ENCODE results near the gene METRN. TPM values are rescaled to one million over a fixed set of nuclear protein-coding genes. Genes with fewer than 3 reads are reported as not detected.

METRN gene
- total RNA-seq, 1 donor from 2014 or later: 30.4 TPM

DNA sequence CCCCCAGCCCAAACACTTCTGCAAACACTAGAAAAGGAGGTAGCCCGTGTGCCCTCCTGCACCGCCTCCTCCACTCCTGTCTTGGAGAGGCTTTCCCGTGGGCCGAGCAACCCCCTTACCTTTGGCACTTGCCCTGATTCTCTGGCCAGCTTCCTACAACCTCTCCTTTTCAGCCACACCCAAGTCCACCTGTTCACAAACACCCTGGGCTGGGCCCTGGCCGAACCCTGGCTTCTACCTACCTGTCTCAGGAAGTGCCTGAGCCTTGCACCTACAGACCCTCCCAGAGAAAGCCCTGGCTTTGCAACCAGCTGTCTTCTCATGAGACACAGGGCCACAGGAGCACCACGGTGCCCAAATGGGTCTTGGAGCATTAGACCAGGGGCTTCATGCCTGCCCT lies 4.0 kb downstream of the METRN start:
- Histone ChIP-seq H3K27me3 (no peaks in the 10 kb centered on the region), H3K4me3 (no peak overlapping the region), H3K9me3 (no peaks in the 10 kb centered on the region), H3K4me1 (peaks cover 29% of the 10 kb centered on the region), H3K27ac (no peak overlapping the region), H3K36me3 (no peaks in the 10 kb centered on the region)
- intact Hi-C loops (cut with DNase I): loop anchor here (10.0 kb wide), 1 partner anchor 66 kb away; the partner anchor contains the start of genes CHTF18 and RPUSD1
- no peak for ATAC-seq
- TF ChIP-seq, protein P1, sequence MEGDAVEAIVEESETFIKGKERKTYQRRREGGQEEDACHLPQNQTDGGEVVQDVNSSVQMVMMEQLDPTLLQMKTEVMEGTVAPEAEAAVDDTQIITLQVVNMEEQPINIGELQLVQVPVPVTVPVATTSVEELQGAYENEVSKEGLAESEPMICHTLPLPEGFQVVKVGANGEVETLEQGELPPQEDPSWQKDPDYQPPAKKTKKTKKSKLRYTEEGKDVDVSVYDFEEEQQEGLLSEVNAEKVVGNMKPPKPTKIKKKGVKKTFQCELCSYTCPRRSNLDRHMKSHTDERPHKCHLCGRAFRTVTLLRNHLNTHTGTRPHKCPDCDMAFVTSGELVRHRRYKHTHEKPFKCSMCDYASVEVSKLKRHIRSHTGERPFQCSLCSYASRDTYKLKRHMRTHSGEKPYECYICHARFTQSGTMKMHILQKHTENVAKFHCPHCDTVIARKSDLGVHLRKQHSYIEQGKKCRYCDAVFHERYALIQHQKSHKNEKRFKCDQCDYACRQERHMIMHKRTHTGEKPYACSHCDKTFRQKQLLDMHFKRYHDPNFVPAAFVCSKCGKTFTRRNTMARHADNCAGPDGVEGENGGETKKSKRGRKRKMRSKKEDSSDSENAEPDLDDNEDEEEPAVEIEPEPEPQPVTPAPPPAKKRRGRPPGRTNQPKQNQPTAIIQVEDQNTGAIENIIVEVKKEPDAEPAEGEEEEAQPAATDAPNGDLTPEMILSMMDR (IDR thresholded peaks at IDR 0.05): no peak
- no peak for DNase-seq

DNA sequence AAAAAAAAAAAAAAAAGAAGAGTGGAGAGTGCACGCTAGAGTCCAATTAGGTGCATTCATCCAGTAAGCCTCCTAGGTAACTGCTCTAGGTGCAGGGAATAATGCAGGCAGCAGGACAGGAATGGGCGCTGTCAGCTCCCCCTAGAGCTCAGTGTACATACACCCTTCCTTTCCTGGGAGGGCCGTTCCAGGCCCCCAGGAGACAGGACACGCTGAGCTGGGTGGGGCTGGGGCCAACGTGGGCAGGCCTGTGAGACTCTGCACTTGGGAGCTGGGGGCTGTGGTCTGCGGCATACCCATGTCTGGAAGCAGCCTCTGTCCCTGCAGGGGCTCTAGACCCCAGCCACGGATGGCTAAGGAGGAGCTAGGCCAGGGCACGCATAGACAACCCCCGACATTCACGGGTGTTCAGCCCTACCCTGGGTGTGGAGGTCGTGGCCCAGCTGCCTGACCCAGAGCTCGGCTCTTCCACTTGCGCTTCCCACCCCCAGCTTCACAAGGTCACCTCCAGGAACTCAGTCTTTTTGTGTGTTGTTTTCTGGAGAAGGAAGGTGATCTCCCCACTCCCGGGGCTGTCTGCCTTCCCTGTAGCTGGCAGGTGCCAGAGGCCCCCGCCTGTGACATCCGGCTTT lies 5.0 kb downstream of the METRN start:
- intact Hi-C loops (cut with DNase I): loop anchor here (10.0 kb wide), 1 partner anchor 65 kb away; the partner anchor contains the start of genes CHTF18 and RPUSD1
- Histone ChIP-seq H3K36me3 (no peaks in the 10 kb centered on the region), H3K9me3 (no peaks in the 10 kb centered on the region), H3K27ac (peak overlapping the region; percentile 84), H3K4me3 (peak overlapping the region; percentile 85), H3K4me1 (peaks cover 24% of the 10 kb centered on the region), H3K27me3 (no peaks in the 10 kb centered on the region)
- ATAC-seq: no peak
- TF ChIP-seq, protein P1 (IDR thresholded peaks at IDR 0.05): peak; percentile 8
- DNase-seq: no peak

DNA sequence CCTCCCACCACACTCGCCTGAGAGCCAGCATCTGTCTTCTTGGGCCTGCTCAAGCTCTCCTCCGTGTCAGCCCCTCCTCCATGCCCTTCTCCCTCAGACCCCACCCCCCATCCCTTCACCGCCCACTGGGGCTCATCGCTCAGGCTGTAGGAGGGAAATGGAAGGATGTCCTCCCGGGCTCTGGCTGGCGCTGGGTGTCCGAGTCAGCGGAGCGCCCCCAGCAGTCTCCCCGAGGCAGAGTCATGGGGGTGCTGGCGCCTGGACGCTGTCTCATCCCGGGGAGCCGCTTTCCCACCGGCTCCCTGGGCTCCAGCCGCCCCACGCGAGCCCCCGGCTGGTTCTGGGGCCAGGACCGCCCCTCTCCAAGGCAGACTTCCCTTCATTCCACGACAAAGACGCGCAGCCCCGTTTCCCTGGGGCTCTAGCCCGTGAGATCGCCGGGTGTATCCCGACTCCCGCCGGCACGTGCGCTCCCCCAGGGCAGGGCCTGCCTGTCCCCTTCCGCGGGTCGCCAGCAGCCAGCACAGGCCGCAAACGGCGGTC lies 5.6 kb downstream of the METRN start:
- Histone ChIP-seq H3K27ac (peak overlapping the region; percentile 84), H3K4me1 (peaks cover 24% of the 10 kb centered on the region), H3K4me3 (peak overlapping the region; percentile 85), H3K27me3 (no peaks in the 10 kb centered on the region), H3K36me3 (no peaks in the 10 kb centered on the region), H3K9me3 (no peaks in the 10 kb centered on the region)
- ATAC-seq (peak; percentile 1), DNase-seq (no peak)
- TF ChIP-seq, protein P1 (IDR thresholded peaks at IDR 0.05): peak; percentile 20
- intact Hi-C loops (cut with DNase I): no loop called here

DNA sequence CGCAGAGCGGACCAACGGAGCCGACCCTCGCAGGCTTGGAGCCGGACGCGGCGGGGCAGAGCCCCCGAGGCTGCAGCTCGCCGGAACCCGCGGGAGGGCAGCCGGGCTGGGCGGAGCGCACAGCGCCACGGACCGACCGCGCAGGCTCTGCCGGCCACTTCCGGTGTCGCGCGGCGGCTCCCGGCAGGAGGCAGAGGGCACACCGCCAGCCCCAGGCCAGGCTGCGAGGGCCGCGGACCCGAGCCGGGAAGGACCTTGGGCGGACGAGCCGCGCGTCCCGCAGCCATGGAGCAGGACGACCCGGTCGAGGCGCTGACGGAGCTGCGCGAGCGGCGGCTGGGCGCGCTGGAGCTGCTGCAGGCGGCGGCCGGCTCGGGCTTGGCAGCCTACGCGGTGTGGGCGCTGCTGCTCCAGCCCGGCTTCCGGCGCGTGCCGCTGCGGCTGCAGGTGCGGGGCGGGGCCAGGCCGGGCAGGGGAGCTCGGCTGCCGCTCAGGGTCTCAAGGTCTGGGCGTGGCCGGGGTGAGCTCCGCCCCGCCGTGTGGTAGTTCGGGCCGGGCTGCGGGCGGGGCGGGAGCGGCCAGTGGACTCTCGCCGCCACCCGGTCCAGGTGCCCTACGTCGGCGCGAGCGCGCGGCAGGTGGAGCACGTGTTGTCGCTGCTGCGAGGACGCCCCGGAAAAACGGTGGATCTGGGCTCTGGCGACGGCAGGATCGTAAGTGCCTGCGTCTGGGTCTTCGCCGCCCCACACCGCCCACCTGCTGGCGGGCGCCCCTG lies 6.3 kb downstream of the METRN start, which contains the start of gene ANTKMT:
ANTKMT (plus strand) TSS at position 157 of the 775 bp plus-strand sequence; CDS start at position 286, 129 bp downstream.
- H3K9me3 ChIP-seq: no peaks in the 10 kb centered on the region
- DNase-seq (peak; percentile 93), ATAC-seq (peak; percentile 91)
- H3K27ac ChIP-seq: peak within 1 kb of the TSS; percentile 84
- peaks cover under 1% of the 10 kb centered on the region for H3K27me3 ChIP-seq
- TF ChIP-seq, protein P1 (IDR thresholded peaks at IDR 0.05): no peak
- peak within 1 kb of the TSS; percentile 85 for H3K4me3 ChIP-seq
- H3K36me3 ChIP-seq: no peaks in the 10 kb centered on the region
- peaks cover 20% of the 10 kb centered on the region for H3K4me1 ChIP-seq
- intact Hi-C loops (cut with DNase I): no loop called here

DNA sequence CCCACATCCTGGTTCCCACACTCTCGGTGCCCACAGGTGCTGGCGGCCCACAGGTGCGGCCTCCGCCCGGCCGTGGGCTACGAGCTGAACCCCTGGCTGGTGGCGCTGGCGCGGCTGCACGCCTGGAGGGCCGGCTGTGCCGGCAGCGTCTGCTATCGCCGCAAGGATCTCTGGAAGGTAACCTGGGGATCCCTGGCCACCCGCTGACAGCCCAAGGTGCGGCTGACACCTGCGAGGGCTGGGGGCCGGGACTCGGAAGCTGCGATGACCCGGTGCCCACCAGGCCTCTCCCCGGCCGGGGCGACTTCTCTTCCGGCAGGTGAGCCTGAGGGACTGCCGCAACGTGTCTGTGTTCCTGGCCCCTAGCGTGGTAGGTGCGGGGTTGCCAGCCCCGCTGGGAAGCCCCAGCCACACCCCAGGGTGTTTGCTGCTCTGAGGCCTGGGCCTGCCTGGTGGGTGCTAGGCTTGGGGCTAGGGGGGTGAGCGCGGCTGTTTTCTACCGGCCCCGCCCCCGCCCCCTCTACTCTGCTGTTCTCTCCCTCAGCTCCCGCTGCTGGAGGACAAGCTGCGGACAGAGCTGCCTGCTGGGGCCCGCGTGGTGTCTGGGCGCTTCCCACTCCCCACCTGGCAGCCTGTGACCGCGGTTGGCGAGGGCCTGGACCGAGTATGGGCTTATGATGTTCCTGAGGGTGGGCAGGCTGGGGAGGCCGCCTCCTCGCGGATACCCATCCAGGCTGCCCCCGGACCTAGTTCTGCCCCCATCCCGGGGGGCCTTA lies 7.0 kb downstream of the METRN start:
- Histone ChIP-seq H3K4me1 (peaks cover 18% of the 10 kb centered on the region), H3K36me3 (no peaks in the 10 kb centered on the region), H3K27me3 (peaks cover 5% of the 10 kb centered on the region), H3K4me3 (peak overlapping the region; percentile 85), H3K9me3 (no peaks in the 10 kb centered on the region), H3K27ac (peak overlapping the region; percentile 84)
- intact Hi-C loops (cut with DNase I): no loop called here
- no peak for DNase-seq
- no peak for ATAC-seq
- TF ChIP-seq, protein P1 (IDR thresholded peaks at IDR 0.05): no peak

Measured in upper lobe of right lung (tissue), 1 donor.